Breast epithelium (tissue), 3 donors: Measurements from ENCODE around the gene SCN4B.

Source experiments
- CTCF ChIP-seq, 3 donors: fragments of 450-650 bp; IDR thresholded peaks; one replicate each; pipeline ENCODE4 v1.5.1; 2016 to 2017; ENCODE audit warnings: antibody characterized with exemption in 3 of 3, mild to moderate bottlenecking in 3 of 3, moderate library complexity in 3 of 3
- POLR2AphosphoS5 ChIP-seq, 3 donors: sonication (generic); formaldehyde crosslinking; IDR thresholded peaks; one replicate each; pipeline ENCODE4 v1.6.1; 2017; ENCODE audit warnings: antibody characterized with exemption in 3 of 3

GRCh38 chr11:118176778-118177134 lies 24.1 kb upstream of the SCN4B start:
- TF ChIP-seq POLR2AphosphoS5 (IDR thresholded peaks at IDR 0.05): no peak
- no peak for TF ChIP-seq CTCF (IDR thresholded peaks at IDR 0.05)
